HG03066 (cell line): Measurements from ENCODE around the gene FOXP4.

ENCODE experiments used
- ATAC-seq: cut with Tn5 transposase; IDR thresholded peaks from one replicate; pipeline ENCODE4 v1.9.1; 2021; ENCODE audit warnings: low read depth; ENCODE audit not compliant: unreplicated experiment

Gene FOXP4

GRCh38 chr6:41621802-41622201 lies 75.6 kb downstream of the FOXP4 start:
- no peak for ATAC-seq

- ATAC-seq = no peak
Observed at GRCh38 chr6:41622206-41622988, 76.2 kb downstream of the FOXP4 start.

- ATAC-seq = no peak
Observed at GRCh38 chr6:41623330-41623729, 77.1 kb downstream of the FOXP4 start.

GRCh38 chr6:41624621-41625380 lies 78.6 kb downstream of the FOXP4 start:
- no peak for ATAC-seq

GRCh38 chr6:41625442-41625841 lies 79.3 kb downstream of the FOXP4 start:
- no peak for ATAC-seq

GRCh38 chr6:41626022-41626421 lies 79.8 kb downstream of the FOXP4 start:
- ATAC-seq = no peak

GRCh38 chr6:41626917-41627316 lies 80.7 kb downstream of the FOXP4 start:
- no peak for ATAC-seq

- no peak for ATAC-seq
Observed at GRCh38 chr6:41629128-41629527, 82.9 kb downstream of the FOXP4 start.

GRCh38 chr6:41630069-41630468 lies 83.9 kb downstream of the FOXP4 start:
- ATAC-seq = no peak

GRCh38 chr6:41630946-41631345 lies 84.8 kb downstream of the FOXP4 start:
- no peak for ATAC-seq

GRCh38 chr6:41633056-41633634 lies 87.0 kb downstream of the FOXP4 start:
- ATAC-seq = no peak

- no peak for ATAC-seq
Observed at GRCh38 chr6:41634657-41635056, 88.5 kb downstream of the FOXP4 start.

- ATAC-seq = no peak
Observed at GRCh38 chr6:41635365-41635764, 89.2 kb downstream of the FOXP4 start.

GRCh38 chr6:41636833-41637193 lies 90.6 kb downstream of the FOXP4 start:
- no peak for ATAC-seq

GRCh38 chr6:41637194-41638001 lies 91.2 kb downstream of the FOXP4 start:
- ATAC-seq = no peak

- no peak for ATAC-seq
Observed at GRCh38 chr6:41638002-41638934, 92.1 kb downstream of the FOXP4 start, which contains the start of gene MDFI. MDFI (plus strand) TSS chr6:41638468; CDS start chr6:41638750, 282 bp downstream.

- no peak for ATAC-seq
Observed at GRCh38 chr6:41638935-41639808, 93.0 kb downstream of the FOXP4 start.

GRCh38 chr6:41639809-41640371 lies 93.7 kb downstream of the FOXP4 start:
- no peak for ATAC-seq
